K562 (cell line): ENCODE results near the gene MRPL40. TPM values are rescaled to one million over a fixed set of nuclear protein-coding genes. Genes with fewer than 3 reads are reported as not detected.
A peak's percentile ranks its signal among the peaks of the same experiment; 100 is the strongest.

Source experiments
- BRCA1 ChIP-seq, 2 experiments: fragments of 450-650 bp in 1 of 2; sonication (generic) in 1 of 2; formaldehyde crosslinking in 1 of 2; IDR thresholded peaks; 2 replicates each; pipeline versions ENCODE4 v1.5.0 to v1.6.1; 2017 to 2020; ENCODE audit warnings: mild to moderate bottlenecking in 1 of 2, missing genetic modification reagents in 1 of 2
- CEBPG ChIP-seq, 3 experiments: fragments of 200-800 bp in 1 of 3; sonication (Bioruptor generic) in 1 of 3; sonication (generic) in 1 of 3; formaldehyde crosslinking in 1 of 3; IDR thresholded peaks in 2 of 3; conservative IDR thresholded peaks in 1 of 3; 2 replicates each; pipeline versions ENCODE4 v1.6.1 to v1.8.0; 2016 to 2022; ENCODE audit warnings: missing compliant biosample characterization in 2 of 3, missing genetic modification characterization in 2 of 3, mild to moderate bottlenecking in 1 of 3, missing genetic modification reagents in 1 of 3
- ETS2 ChIP-seq: IDR thresholded peaks from 2 replicates; pipeline ENCODE4 v1.6.1; 2016; ENCODE audit warnings: borderline replicate concordance, missing genetic modification characterization, mild to moderate bottlenecking, moderate library complexity, missing compliant biosample characterization; ENCODE audit not compliant: poor library complexity, severe bottlenecking
- GABPB2 ChIP-seq: fragments of 250-450 bp; sonication (Bioruptor Pico); conservative IDR thresholded peaks from 2 replicates; pipeline ENCODE4 v1.5.1; 2021; ENCODE audit warnings: mild to moderate bottlenecking
- KDM4B ChIP-seq, 2 experiments: fragments of 450-650 bp in 1 of 2; sonication (generic) in 1 of 2; IDR thresholded peaks; 2 replicates each; pipeline ENCODE4 v1.6.1; 2016 to 2017; ENCODE audit warnings: borderline replicate concordance in 2 of 2, antibody characterized with exemption in 1 of 2, low read depth in 1 of 2, mild to moderate bottlenecking in 1 of 2
- ZNF316 ChIP-seq: fragments of 450-650 bp; IDR thresholded peaks from 2 replicates; pipeline ENCODE4 v1.6.1; 2016
- ZNF644 ChIP-seq: fragments of 200-800 bp; sonication (Bioruptor generic); IDR thresholded peaks from 2 replicates; pipeline ENCODE4 v1.6.1; 2016; ENCODE audit warnings: low read depth, missing genetic modification characterization, missing compliant biosample characterization
- ZNF696 ChIP-seq: fragments of 250-450 bp; sonication (Bioruptor Pico); conservative IDR thresholded peaks from 2 replicates; pipeline ENCODE4 v1.4.0; 2020; ENCODE audit warnings: mild to moderate bottlenecking, moderate library complexity
- polyA plus RNA-seq, 8 experiments: library from polyadenylated mRNA; depleted of rRNA in 4 of 8; stranded (reverse) in 5 of 8; unstranded in 3 of 8; fragments of >200 nt; fragmentation: Nextera tagmentation in 2 of 8; fragmentation: Illumina TruSeq in 1 of 8; extraction: Ambion mirVana in 2 of 8; extraction: Trizol in 1 of 8; gene quantifications; 2 replicates each; pipeline versions ENCODE4 v1.2.1 to v1.2.3, GENCODE V29; 2011 to 2014; ENCODE audit warnings: inconsistent platforms in 1 of 8, missing spikeins in 1 of 8
- total RNA-seq, 7 experiments: library from RNA; depleted of rRNA in 6 of 7; stranded (reverse); fragments of >200 nt in 6 of 7; fragmentation: Illumina TruSeq in 2 of 7; extraction: Trizol in 2 of 7; gene quantifications; 2 replicates each; pipeline versions ENCODE4 v1.2.1 to v1.2.3, GENCODE V29; 2011 to 2021; ENCODE audit warnings: low replicate concordance in 1 of 7
- TF ChIP-seq, protein P1 (sequence below): fragments of 450-650 bp; IDR thresholded peaks from 2 replicates; pipeline ENCODE4 v1.6.1; 2016; ENCODE audit warnings: borderline replicate concordance
- TF ChIP-seq, protein P2 (sequence below): fragments of 200-400 bp; formaldehyde crosslinking; IDR thresholded peaks from 2 replicates; pipeline ENCODE4 v1.6.1; 2017; ENCODE audit warnings: mild to moderate bottlenecking, low read depth, low read length, moderate library complexity
- TF ChIP-seq, protein P3 (sequence below): sonication (generic); formaldehyde crosslinking; IDR thresholded peaks from 2 replicates; pipeline ENCODE4 v1.8.1; 2023; ENCODE audit warnings: mild to moderate bottlenecking, missing genetic modification reagents
- TF ChIP-seq, protein P4 (sequence below): fragments of 250-450 bp; sonication (Bioruptor Pico); IDR thresholded peaks from 2 replicates; pipeline ENCODE4 v1.4.0; 2020

Gene MRPL40
- total and polyA plus RNA-seq, 9 of the 15 experiments (the other 6 are each of a cell fraction or from before 2014, with no cell fraction given), result 132 to 652 (median 208) TPM

DNA sequence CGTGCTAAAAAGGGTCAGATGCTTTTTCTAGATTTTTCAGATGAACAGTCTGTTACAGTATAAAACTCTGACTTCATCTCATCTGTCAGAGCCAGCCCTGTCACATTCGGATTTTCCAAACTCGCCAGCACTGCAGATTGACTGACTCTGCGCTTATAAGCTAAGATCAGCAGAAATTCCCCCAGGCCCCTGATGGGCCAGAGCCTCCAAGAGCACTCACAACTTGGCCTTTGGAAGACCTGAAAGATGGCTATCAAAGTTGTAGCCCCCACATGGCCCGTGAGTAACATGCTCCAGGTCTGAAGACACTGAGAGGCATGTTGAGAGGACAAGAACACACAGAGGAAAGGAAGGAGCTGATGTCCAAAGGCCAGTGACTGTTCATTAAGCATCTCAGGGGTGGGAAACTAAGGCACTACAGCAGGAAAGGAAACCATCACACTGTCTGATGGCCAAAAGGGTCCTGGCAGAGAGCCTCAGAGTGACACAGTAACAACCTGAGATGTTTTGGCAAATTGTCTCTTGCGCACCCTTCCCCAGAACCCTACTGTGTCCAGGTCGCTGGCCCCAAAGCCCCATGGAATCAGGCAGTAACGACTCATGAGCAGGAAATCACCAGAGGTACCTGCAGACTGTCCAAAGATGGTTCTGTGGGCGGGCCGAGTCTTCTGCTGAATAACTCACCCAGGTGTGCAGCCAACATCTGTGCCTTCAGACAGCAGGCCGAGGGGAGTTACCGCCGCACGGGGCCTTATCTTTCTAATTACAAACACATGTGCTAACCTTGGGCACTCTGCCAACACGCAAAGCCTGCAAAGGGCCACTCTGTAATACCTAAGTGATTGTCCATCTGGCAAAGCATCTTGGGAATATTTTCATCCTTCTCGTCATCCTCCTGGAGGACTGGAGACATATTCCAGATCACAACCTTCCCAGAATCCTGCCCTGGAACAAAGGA lies 24.4 kb upstream of the MRPL40 start (continued):
- TF ChIP-seq, protein P1, sequence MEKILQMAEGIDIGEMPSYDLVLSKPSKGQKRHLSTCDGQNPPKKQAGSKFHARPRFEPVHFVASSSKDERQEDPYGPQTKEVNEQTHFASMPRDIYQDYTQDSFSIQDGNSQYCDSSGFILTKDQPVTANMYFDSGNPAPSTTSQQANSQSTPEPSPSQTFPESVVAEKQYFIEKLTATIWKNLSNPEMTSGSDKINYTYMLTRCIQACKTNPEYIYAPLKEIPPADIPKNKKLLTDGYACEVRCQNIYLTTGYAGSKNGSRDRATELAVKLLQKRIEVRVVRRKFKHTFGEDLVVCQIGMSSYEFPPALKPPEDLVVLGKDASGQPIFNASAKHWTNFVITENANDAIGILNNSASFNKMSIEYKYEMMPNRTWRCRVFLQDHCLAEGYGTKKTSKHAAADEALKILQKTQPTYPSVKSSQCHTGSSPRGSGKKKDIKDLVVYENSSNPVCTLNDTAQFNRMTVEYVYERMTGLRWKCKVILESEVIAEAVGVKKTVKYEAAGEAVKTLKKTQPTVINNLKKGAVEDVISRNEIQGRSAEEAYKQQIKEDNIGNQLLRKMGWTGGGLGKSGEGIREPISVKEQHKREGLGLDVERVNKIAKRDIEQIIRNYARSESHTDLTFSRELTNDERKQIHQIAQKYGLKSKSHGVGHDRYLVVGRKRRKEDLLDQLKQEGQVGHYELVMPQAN, result peak; percentile 60; the same call in 1 of the 2 replicates
- TF ChIP-seq, protein P2, sequence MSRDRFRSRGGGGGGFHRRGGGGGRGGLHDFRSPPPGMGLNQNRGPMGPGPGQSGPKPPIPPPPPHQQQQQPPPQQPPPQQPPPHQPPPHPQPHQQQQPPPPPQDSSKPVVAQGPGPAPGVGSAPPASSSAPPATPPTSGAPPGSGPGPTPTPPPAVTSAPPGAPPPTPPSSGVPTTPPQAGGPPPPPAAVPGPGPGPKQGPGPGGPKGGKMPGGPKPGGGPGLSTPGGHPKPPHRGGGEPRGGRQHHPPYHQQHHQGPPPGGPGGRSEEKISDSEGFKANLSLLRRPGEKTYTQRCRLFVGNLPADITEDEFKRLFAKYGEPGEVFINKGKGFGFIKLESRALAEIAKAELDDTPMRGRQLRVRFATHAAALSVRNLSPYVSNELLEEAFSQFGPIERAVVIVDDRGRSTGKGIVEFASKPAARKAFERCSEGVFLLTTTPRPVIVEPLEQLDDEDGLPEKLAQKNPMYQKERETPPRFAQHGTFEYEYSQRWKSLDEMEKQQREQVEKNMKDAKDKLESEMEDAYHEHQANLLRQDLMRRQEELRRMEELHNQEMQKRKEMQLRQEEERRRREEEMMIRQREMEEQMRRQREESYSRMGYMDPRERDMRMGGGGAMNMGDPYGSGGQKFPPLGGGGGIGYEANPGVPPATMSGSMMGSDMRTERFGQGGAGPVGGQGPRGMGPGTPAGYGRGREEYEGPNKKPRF, result no peak
- peak; percentile 58 for TF ChIP-seq ZNF316
- no peak for TF ChIP-seq BRCA1 (IDR thresholded peaks at IDR 0.05)
- no peak for TF ChIP-seq BRCA1 (CRISPR knock-in tag; IDR thresholded peaks at IDR 0.05)
- TF ChIP-seq, protein P3, sequence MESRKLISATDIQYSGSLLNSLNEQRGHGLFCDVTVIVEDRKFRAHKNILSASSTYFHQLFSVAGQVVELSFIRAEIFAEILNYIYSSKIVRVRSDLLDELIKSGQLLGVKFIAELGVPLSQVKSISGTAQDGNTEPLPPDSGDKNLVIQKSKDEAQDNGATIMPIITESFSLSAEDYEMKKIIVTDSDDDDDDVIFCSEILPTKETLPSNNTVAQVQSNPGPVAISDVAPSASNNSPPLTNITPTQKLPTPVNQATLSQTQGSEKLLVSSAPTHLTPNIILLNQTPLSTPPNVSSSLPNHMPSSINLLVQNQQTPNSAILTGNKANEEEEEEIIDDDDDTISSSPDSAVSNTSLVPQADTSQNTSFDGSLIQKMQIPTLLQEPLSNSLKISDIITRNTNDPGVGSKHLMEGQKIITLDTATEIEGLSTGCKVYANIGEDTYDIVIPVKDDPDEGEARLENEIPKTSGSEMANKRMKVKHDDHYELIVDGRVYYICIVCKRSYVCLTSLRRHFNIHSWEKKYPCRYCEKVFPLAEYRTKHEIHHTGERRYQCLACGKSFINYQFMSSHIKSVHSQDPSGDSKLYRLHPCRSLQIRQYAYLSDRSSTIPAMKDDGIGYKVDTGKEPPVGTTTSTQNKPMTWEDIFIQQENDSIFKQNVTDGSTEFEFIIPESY, result peak; percentile 72; the same call in 1 of the 2 replicates
- no peak for TF ChIP-seq KDM4B (IDR thresholded peaks at IDR 0.05; ENCODE audit: borderline replicate concordance in 2 of 2, low read depth in 1 of 2)
- no peak for TF ChIP-seq CEBPG (CRISPR knock-in tag; IDR thresholded peaks at IDR 0.05)
- TF ChIP-seq CEBPG (tag; conservative IDR thresholded peaks at IDR 0.05 in 1 of 2, IDR thresholded peaks at IDR 0.05 in 1 of 2), result no peak
- no peak for TF ChIP-seq ZNF696 (CRISPR knock-in tag)
- no peak for TF ChIP-seq ETS2 (tag)
- TF ChIP-seq, protein P4, sequence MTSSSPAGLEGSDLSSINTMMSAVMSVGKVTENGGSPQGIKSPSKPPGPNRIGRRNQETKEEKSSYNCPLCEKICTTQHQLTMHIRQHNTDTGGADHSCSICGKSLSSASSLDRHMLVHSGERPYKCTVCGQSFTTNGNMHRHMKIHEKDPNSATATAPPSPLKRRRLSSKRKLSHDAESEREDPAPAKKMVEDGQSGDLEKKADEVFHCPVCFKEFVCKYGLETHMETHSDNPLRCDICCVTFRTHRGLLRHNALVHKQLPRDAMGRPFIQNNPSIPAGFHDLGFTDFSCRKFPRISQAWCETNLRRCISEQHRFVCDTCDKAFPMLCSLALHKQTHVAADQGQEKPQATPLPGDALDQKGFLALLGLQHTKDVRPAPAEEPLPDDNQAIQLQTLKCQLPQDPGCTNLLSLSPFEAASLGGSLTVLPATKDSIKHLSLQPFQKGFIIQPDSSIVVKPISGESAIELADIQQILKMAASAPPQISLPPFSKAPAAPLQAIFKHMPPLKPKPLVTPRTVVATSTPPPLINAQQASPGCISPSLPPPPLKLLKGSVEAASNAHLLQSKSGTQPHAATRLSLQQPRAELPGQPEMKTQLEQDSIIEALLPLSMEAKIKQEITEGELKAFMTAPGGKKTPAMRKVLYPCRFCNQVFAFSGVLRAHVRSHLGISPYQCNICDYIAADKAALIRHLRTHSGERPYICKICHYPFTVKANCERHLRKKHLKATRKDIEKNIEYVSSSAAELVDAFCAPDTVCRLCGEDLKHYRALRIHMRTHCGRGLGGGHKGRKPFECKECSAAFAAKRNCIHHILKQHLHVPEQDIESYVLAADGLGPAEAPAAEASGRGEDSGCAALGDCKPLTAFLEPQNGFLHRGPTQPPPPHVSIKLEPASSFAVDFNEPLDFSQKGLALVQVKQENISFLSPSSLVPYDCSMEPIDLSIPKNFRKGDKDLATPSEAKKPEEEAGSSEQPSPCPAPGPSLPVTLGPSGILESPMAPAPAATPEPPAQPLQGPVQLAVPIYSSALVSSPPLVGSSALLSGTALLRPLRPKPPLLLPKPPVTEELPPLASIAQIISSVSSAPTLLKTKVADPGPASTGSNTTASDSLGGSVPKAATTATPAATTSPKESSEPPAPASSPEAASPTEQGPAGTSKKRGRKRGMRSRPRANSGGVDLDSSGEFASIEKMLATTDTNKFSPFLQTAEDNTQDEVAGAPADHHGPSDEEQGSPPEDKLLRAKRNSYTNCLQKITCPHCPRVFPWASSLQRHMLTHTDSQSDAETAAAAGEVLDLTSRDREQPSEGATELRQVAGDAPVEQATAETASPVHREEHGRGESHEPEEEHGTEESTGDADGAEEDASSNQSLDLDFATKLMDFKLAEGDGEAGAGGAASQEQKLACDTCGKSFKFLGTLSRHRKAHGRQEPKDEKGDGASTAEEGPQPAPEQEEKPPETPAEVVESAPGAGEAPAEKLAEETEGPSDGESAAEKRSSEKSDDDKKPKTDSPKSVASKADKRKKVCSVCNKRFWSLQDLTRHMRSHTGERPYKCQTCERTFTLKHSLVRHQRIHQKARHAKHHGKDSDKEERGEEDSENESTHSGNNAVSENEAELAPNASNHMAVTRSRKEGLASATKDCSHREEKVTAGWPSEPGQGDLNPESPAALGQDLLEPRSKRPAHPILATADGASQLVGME (CRISPR knock-in tag), result no peak
- no peak for TF ChIP-seq GABPB2 (CRISPR knock-in tag)
- peak; percentile 91 for TF ChIP-seq ZNF644 (tag)
